Neural cell (in vitro differentiated cells): ENCODE measurements around the gene PIM3. TPM values are rescaled to one million over a fixed set of nuclear protein-coding genes. Genes with fewer than 3 reads are reported as not detected.

Source experiments
- H2AFZ ChIP-seq: fragments of 200-600, 300-800 bp; sonication (generic), shearing (Covaris generic); 2 replicates; pipeline ENCODE4 v1.6.0; 2014; ENCODE audit warnings: low read depth, mild to moderate bottlenecking, antibody characterized with exemption, low read length, moderate library complexity
- H3F3A ChIP-seq: fragments of 200-600 bp; shearing (Covaris generic); 2 replicates; pipeline ENCODE4 v1.6.1; 2016; ENCODE audit warnings: mild to moderate bottlenecking, moderate library complexity, mixed read lengths, antibody characterized with exemption, low read length; ENCODE audit not compliant: insufficient read depth, poor library complexity, severe bottlenecking
- H3K27ac ChIP-seq: fragments of 200-600, 300-800 bp; sonication (generic), shearing (Covaris generic); 2 replicates; pipeline ENCODE4 v1.5.1; 2014; ENCODE audit warnings: mild to moderate bottlenecking, low read length, moderate library complexity
- H3K27me3 ChIP-seq: fragments of 300-800, 200-600 bp; sonication (generic), shearing (Covaris generic); 2 replicates; pipeline ENCODE4 v1.6.0; 2014; ENCODE audit warnings: mild to moderate bottlenecking, low read depth, low read length, moderate library complexity; ENCODE audit not compliant: insufficient read depth
- H3K36me3 ChIP-seq: fragments of 300-800, 200-600 bp; sonication (generic), shearing (Covaris generic); 2 replicates; pipeline ENCODE4 v1.5.1; 2014; ENCODE audit warnings: mild to moderate bottlenecking, antibody characterized with exemption, low read length, moderate library complexity; ENCODE audit not compliant: insufficient read depth
- H3K4me2 ChIP-seq: fragments of 300-800, 200-600 bp; sonication (generic), shearing (Covaris generic); 2 replicates; pipeline ENCODE4 v1.6.0; 2014; ENCODE audit warnings: mild to moderate bottlenecking, low read length
- H3K4me3 ChIP-seq: fragments of 300-800, 200-600 bp; sonication (generic), shearing (Covaris generic); 2 replicates; pipeline ENCODE4 v1.5.1; 2014; ENCODE audit warnings: mild to moderate bottlenecking, low read length, moderate library complexity
- H3K79me2 ChIP-seq: fragments of 200-600 bp; shearing (Covaris generic); replicated peaks from 2 replicates; pipeline ENCODE4 v1.6.0; 2014; ENCODE audit warnings: mild to moderate bottlenecking, low read length, moderate library complexity; ENCODE audit not compliant: insufficient read depth
- H3K9ac ChIP-seq: fragments of 300-800, 200-600 bp; sonication (generic), shearing (Covaris generic); 2 replicates; pipeline ENCODE4 v1.6.1; 2016; ENCODE audit warnings: mild to moderate bottlenecking, low read length, mixed read lengths
- H3K9me2 ChIP-seq: fragments of 200-600 bp; shearing (Covaris generic); 2 replicates; pipeline ENCODE4 v1.6.1; 2016; ENCODE audit warnings: mild to moderate bottlenecking, low read length, mixed read lengths; ENCODE audit not compliant: insufficient read depth
- H3K9me3 ChIP-seq: fragments of 200-600, 300-800 bp; sonication (generic), shearing (Covaris generic); 2 replicates; pipeline ENCODE4 v1.6.1; 2016; ENCODE audit warnings: mild to moderate bottlenecking, mixed run types, low read length, moderate library complexity, mixed read lengths
- H4K20me1 ChIP-seq: fragments of 200-600 bp; shearing (Covaris generic); 2 replicates; pipeline ENCODE4 v1.6.1; 2016; ENCODE audit warnings: mild to moderate bottlenecking, mixed run types; ENCODE audit not compliant: insufficient read depth
- EP300 ChIP-seq: fragments of 450-650 bp; conservative IDR thresholded peaks from 2 replicates; pipeline ENCODE4 v1.6.1; 2014; ENCODE audit warnings: antibody characterized with exemption, mild to moderate bottlenecking, moderate library complexity; ENCODE audit not compliant: poor library complexity, severe bottlenecking
- EZH2 ChIP-seq: fragments of 200-600, 300-800 bp; shearing (Covaris generic), sonication (generic); IDR thresholded peaks from 2 replicates; pipeline ENCODE4 v1.6.1; 2014; ENCODE audit warnings: antibody characterized with exemption, low read length, borderline replicate concordance, mild to moderate bottlenecking; ENCODE audit not compliant: insufficient read depth, poor library complexity, severe bottlenecking
- MXI1 ChIP-seq: fragments of 450-650 bp; conservative IDR thresholded peaks from 2 replicates; pipeline ENCODE4 v1.6.1; 2014; ENCODE audit warnings: antibody characterized with exemption, mild to moderate bottlenecking; ENCODE audit not compliant: poor library complexity, severe bottlenecking
- POLR2AphosphoS5 ChIP-seq: IDR thresholded peaks from 2 replicates; pipeline ENCODE4 v1.6.1; 2012
- RAD21 ChIP-seq: fragments of 450-650 bp; conservative IDR thresholded peaks from 2 replicates; pipeline ENCODE4 v1.6.1; 2014; ENCODE audit warnings: antibody characterized with exemption, mild to moderate bottlenecking, moderate library complexity
- SMC3 ChIP-seq: fragments of 450-650 bp; conservative IDR thresholded peaks from 2 replicates; pipeline ENCODE4 v1.6.1; 2014; ENCODE audit warnings: antibody characterized with exemption, mild to moderate bottlenecking, moderate library complexity; ENCODE audit not compliant: poor library complexity
- TAF1 ChIP-seq: IDR thresholded peaks from 2 replicates; pipeline ENCODE4 v1.6.1; 2012; ENCODE audit warnings: low read depth
- polyA plus RNA-seq: library from polyadenylated mRNA; depleted of rRNA; stranded (reverse); fragments of >200 nt; gene quantifications from 2 replicates; pipeline ENCODE4 v1.2.3, GENCODE V29; 2014
- TF ChIP-seq, protein P1 (sequence below): fragments of 450-650 bp; IDR thresholded peaks from 2 replicates; pipeline ENCODE4 v1.5.1; 2014; ENCODE audit warnings: antibody characterized with exemption, mild to moderate bottlenecking, moderate library complexity; ENCODE audit not compliant: poor library complexity, severe bottlenecking
- TF ChIP-seq, protein P2 (sequence below): IDR thresholded peaks from 2 replicates; pipeline ENCODE4 v1.6.1; 2012; ENCODE audit warnings: borderline replicate concordance

The PIM3 gene
- polyA plus RNA-seq, 1 donor from 2014 or later = 28.7 TPM

DNA sequence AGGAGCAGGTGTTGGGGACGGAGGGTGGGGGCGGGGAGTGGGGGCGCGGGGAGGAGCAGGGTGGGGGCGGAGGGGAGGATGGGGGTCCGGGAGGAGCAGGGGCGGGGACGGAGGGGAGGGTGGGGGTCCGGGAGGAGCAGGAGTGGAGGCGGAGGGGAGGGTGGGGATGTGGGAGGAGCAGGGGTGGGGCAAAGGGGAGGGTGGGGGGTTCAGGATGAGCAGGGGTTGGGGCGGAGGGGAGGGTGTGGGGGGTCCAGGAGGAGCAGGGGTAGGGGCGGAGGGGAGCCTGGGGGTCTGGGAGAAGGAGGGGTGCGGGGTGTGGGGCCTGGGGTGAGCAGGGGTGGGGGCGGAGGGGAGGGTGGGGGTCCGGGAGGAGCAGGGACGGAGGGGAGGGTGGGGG lies 25.0 kb upstream of the PIM3 start:
- H3K9me2 ChIP-seq = no peaks in the 10 kb centered on the region
- no peak overlapping the region for H3K4me3 ChIP-seq
- H3K9ac ChIP-seq = no peak overlapping the region
- H2AFZ ChIP-seq = no peak overlapping the region
- no peak overlapping the region for H3K27ac ChIP-seq
- no peaks in the 10 kb centered on the region for H3K9me3 ChIP-seq
- no peaks in the 10 kb centered on the region for H3K27me3 ChIP-seq
- no peak overlapping the region for H3K4me2 ChIP-seq
- H3K79me2 ChIP-seq = no peaks in the 10 kb centered on the region
- H4K20me1 ChIP-seq = no peaks in the 10 kb centered on the region
- no peaks in the 10 kb centered on the region for H3F3A ChIP-seq
- TF ChIP-seq TAF1 = no peak
- no peak for TF ChIP-seq SMC3
- no peaks in the 10 kb centered on the region for H3K36me3 ChIP-seq

DNA sequence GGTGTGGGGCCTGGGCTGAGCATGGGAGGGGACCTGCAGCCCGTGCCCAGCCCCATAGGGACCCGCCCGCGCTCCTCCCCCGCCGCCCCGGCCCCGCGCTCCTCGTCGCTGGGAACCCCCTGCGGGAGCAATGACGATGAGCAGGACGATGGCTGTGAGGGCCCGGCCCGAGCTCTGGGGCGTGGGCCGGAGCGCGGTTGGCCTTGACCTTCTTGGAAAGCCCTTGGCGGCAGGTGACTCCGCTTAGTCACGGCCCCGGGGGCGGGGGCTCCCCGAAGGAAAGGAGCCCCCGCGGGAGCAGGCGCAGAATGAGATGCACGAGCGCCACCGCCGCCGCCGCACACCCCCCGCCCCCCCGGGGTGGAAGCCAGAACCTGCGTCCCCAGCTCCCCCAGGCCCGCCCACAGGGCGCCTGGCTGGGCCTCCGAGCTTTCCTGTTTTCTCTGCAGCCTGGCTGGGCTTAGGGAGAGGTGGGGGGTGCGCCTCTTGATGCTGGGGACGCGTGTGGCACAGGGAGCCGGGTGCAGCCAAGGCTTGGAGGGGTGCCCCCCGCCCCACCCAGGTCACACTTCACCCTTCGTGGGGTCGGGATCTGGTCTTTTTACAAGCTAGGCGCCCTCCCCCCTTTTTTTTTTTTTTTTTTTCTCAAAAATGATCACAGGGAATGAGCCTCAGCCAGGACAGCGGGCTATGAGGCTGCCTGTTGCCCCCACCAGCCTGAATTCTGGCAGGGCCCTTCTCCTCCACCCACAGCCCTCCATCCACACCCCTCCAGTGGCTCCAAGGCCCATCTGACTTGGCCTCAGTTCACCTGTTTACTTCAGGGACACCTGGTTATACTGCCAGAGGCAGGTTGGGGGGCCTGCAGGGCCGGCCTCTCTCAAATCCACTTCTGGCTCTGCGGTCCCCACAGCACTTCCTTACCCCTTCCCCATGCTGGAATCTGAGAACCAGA lies 24.3 kb upstream of the PIM3 start:
- H3K4me3 ChIP-seq = peak overlapping the region; percentile 55
- no peaks in the 10 kb centered on the region for H3K27me3 ChIP-seq
- no peak overlapping the region for H3K4me2 ChIP-seq
- H3K9ac ChIP-seq = peak overlapping the region; percentile 42
- H3K79me2 ChIP-seq = no peaks in the 10 kb centered on the region
- no peak for TF ChIP-seq TAF1
- no peak for TF ChIP-seq POLR2AphosphoS5
- no peak for TF ChIP-seq SMC3
- no peak for TF ChIP-seq EZH2
- no peaks in the 10 kb centered on the region for H3K9me2 ChIP-seq
- no peaks in the 10 kb centered on the region for H3K9me3 ChIP-seq
- H2AFZ ChIP-seq = no peak overlapping the region
- H3F3A ChIP-seq = no peaks in the 10 kb centered on the region
- no peaks in the 10 kb centered on the region for H3K36me3 ChIP-seq
- H3K27ac ChIP-seq = no peak overlapping the region
- H4K20me1 ChIP-seq = no peaks in the 10 kb centered on the region

DNA sequence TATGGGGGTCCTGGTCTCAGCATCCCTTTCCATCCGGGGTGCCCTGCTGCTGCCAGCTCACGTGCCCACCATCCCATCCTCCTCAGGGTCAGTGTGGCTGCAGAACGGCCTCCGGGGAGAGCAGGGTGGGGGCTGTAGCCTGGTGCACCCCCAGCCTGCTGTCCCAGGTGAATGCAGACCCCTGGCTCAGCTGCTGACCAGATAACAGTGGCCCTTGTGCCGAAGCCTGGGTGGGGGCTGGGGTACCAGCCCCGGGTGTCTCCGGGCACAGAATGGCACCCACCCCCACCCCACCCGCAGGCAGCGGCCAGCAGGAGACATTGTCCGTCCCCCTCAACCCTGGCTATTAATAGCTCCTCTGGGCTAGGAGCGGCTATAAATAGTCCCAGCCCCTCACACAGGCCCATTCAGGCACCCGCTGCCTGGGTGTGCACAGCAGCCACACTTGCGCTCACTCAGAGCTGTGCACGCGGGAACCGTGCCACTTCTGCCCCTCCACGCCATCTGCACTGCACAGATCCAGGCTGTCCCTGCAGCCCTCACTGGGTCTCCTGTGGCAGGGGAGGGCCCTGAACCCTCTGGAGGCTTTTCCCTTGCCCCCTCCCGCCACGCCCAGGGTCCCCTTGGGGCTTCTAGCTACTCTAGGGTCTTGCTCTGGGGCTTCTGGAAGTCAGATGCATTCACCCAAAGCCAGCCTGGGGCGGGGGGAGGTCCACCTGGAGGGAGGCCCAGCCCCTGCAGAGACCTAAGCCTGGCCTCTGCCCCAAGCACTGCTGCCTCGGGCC lies 23.4 kb upstream of the PIM3 start:
- H3K4me2 ChIP-seq = no peak overlapping the region
- no peaks in the 10 kb centered on the region for H3K9me2 ChIP-seq
- H3K36me3 ChIP-seq = no peaks in the 10 kb centered on the region
- H3K9ac ChIP-seq = peak overlapping the region; percentile 42
- H3K27me3 ChIP-seq = no peaks in the 10 kb centered on the region
- H3K79me2 ChIP-seq = no peaks in the 10 kb centered on the region
- H3K27ac ChIP-seq = no peak overlapping the region
- no peak overlapping the region for H3K4me3 ChIP-seq
- no peak for TF ChIP-seq TAF1
- TF ChIP-seq POLR2AphosphoS5 = no peak
- TF ChIP-seq, protein P1, sequence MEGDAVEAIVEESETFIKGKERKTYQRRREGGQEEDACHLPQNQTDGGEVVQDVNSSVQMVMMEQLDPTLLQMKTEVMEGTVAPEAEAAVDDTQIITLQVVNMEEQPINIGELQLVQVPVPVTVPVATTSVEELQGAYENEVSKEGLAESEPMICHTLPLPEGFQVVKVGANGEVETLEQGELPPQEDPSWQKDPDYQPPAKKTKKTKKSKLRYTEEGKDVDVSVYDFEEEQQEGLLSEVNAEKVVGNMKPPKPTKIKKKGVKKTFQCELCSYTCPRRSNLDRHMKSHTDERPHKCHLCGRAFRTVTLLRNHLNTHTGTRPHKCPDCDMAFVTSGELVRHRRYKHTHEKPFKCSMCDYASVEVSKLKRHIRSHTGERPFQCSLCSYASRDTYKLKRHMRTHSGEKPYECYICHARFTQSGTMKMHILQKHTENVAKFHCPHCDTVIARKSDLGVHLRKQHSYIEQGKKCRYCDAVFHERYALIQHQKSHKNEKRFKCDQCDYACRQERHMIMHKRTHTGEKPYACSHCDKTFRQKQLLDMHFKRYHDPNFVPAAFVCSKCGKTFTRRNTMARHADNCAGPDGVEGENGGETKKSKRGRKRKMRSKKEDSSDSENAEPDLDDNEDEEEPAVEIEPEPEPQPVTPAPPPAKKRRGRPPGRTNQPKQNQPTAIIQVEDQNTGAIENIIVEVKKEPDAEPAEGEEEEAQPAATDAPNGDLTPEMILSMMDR = no peak
- TF ChIP-seq RAD21 = no peak
- TF ChIP-seq, protein P2, sequence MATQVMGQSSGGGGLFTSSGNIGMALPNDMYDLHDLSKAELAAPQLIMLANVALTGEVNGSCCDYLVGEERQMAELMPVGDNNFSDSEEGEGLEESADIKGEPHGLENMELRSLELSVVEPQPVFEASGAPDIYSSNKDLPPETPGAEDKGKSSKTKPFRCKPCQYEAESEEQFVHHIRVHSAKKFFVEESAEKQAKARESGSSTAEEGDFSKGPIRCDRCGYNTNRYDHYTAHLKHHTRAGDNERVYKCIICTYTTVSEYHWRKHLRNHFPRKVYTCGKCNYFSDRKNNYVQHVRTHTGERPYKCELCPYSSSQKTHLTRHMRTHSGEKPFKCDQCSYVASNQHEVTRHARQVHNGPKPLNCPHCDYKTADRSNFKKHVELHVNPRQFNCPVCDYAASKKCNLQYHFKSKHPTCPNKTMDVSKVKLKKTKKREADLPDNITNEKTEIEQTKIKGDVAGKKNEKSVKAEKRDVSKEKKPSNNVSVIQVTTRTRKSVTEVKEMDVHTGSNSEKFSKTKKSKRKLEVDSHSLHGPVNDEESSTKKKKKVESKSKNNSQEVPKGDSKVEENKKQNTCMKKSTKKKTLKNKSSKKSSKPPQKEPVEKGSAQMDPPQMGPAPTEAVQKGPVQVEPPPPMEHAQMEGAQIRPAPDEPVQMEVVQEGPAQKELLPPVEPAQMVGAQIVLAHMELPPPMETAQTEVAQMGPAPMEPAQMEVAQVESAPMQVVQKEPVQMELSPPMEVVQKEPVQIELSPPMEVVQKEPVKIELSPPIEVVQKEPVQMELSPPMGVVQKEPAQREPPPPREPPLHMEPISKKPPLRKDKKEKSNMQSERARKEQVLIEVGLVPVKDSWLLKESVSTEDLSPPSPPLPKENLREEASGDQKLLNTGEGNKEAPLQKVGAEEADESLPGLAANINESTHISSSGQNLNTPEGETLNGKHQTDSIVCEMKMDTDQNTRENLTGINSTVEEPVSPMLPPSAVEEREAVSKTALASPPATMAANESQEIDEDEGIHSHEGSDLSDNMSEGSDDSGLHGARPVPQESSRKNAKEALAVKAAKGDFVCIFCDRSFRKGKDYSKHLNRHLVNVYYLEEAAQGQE = no peak
- TF ChIP-seq EZH2 = no peak
- no peak for TF ChIP-seq MXI1
- no peak for TF ChIP-seq EP300
- H3K9me3 ChIP-seq = no peaks in the 10 kb centered on the region
- no peaks in the 10 kb centered on the region for H4K20me1 ChIP-seq
- H2AFZ ChIP-seq = no peak overlapping the region
- H3F3A ChIP-seq = no peaks in the 10 kb centered on the region
